ENCODE results near the gene RNF126.

Gene RNF126

DNA sequence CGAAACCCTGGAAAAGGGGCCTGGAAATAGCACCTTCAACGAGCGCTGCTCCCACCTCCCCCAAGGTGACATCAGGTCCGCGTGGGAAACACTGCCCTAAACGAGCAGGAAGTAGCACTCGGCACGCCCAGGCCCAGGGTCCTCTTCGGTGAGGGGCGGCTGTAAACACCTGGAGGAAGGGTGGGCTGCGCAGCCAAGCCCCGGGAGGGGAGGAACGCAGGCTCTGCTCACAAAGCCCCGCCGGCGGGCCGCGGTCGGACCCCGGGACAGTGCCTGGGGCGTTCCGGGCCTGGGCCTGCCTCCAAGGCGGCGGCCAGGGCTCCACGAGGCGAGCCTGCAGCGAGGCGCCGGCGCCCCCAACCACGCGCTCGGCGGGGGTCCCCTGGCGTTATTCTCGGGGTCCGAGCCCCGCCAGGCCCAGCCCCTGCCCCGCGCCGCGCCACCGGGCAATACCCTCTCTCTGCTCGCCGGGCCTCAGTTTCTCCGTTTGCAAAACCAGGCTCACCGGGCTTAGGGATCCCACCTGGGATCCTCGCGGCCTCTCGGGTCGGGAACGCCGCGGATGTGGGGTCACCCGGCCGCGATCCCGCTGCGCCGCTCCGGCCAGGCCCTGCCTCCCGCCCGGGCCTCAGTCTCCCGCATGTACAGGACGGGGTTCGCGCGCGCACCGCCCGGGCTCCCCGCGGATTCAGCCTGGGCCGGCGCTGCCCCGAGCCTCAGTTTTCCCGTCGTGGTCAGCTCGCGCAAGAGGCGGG lies 630 bp downstream of the RNF126 start:
- peak; percentile 61 for DNase-seq

DNA sequence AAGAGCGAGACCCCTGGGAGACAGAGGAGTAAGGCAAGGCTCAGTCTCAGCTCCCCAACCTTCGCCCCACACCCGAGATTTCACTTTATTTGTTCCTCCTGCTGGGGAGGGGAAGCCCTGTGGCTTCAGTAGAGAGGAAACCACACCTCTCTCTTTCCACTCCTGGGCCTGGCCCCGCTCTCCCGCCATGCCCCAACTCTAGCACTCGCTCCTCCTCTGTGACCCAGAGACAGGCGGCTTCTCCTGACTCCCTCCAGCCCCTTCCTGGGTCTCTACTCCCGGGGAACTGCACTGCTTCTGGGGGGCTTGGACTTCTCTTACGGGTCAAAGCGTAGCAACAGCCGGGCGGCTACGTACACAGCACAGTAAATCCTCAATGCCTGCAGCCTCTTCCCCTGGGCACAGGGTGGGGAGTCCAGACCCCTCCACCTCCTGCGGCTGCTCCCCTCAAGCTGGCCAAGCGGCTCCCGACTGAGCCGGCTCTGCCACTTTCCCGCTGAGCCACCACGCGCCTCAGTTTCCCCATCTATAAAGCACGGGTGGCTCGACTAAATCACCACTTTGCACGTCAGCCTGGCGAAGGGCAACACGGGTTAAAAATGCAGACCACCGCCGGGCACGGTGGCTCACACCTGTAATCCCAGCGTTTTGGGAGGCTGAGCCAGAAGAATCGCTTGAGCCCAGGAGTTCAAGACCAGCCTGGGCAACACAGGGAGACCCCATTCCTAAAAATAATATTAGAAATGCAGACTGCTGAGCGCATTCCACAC lies 1.4 kb downstream of the RNF126 start:
- peak; percentile 54 for DNase-seq

DNA sequence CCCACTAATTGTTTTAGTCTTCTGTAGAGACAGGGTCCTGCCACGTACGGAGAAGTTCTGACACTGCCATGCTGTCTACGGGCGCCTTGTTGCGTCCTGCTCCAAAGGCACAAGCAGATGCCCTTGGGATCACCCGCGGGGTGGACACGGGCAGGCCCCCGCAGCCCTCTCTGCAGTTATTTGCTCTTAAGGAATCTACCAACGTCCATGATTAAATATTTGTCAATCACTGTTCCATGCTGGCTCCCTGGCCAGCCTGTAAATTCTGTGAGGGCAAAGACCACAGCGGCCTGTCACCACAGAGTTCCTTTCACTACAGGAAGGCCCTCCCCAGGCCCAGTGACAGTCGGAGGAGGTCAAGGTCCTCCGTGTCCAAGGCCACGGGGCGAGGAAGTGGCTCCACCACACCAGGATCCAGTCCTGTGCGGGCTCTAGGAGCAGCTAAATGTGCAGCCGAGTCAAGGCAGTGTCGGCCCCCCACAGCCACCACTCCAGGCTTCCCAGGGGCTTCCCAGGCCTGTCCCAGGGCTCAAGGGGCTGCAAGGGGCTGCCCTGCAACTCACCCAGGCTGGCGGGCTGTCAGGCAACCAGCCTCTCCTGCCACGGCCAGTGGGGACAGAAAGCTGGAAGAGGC lies 2.1 kb downstream of the RNF126 start:
- DNase-seq = no peak

DNA sequence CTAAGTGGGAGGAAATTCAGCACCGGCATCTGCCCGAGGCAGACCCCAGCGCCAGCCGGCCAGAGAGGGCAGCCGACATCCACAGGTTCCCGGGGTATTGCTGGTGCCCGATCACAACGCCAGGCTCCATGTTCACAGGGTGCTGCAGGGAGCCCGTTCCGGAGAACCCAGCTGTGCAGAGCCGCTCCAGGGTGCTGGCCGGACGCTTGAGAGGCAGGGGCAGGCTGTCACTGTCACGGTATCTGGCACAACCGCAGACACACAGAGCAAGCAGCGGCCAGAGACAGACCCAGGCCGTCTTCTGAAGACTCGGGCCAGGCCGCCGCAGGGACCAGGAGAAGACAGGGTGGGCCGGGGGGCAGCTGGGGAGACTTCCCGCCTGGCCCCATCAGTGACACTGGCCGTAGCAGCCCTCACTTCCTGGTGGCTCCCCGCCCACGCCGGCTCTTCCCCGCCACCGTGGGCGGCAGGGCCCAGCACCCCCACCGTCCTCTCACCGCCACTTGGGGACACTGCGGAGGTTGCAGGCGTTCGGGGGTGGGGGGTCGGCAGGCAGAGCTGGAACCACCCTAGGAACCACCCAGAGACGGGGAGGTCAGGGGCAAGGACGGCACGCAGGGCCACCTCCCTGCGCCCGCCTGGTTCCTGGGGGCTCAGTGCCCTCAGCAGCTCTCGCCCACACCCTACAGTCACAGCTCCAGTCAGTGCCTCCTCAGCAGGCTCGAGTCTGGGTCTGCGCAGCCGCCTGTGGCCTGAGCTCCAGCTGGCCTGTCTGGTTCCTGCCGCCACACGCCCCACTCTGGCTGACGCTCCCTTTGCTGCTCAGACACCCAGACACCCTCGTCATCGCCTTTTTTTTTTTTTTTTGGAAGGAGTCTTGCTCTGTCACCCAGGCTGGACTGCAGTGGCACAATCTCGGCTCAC lies 3.8 kb downstream of the RNF126 start:
- DNase-seq = peak; percentile 64

DNA sequence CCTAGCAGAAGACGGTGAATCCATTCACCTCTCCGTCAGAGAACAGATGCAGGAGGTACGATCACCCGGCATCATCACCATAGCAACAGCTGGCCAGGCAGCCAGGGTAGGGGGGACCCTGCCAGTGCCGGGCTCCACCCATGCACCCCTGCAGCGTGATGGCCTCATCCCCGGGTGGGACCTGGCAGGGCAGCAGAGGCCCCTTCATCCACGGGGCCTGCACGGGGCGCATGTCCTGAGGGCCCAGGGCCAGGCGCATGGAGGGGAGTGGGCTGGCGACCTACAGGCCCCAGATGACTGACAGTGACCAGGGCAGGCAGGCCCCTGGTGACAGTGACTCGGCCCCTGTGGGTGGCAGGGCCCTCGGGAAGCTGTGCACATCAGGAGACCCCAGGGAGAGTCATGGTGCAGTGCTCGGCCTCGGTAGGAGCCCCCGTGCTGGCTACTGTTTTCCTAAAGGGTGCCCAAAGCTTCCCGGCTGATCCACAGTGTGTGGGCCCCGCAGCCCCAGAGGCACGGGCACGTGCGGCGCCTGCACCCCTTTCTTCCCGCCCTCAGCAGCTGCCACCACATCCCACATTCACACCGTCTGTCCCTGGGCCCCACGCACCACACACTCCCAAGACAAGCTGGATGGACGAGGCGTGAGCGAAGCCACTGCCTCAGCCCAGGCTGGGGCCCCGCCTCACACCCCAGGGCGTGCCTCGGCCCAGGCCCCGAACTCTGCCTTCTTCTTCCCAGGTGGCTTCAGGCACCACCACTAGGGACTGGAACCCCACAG lies 4.8 kb downstream of the RNF126 start:
- DNase-seq = no peak

DNA sequence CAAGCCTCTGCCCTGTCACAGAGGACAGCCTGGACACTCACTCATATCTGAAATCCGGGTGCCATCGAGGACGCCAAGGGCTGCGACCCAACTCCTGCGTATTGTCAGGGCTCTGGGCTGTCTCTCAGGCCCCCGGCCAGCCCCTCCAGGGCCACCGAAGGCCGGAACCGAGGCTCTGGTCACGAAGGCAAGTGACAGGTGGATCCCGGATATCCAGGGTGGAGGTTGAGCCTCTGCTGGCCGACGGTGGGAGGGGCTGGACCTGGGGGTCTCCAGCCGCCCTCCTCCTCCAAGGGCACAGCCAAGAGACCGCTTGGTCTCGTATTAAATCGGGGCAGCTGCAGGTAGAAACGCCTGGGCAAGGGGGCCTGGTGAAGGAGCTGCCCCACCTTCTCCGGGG lies 5.4 kb downstream of the RNF126 start:
- no peak for DNase-seq

- DNase-seq = no peak
Measured at GRCh38 chr19:656751-657559, 6.1 kb downstream of the RNF126 start.

GRCh38 chr19:655691-656090 lies 7.3 kb downstream of the RNF126 start:
- DNase-seq = no peak

GRCh38 chr19:653425-653824 lies 9.6 kb downstream of the RNF126 start:
- DNase-seq = no peak

DNA sequence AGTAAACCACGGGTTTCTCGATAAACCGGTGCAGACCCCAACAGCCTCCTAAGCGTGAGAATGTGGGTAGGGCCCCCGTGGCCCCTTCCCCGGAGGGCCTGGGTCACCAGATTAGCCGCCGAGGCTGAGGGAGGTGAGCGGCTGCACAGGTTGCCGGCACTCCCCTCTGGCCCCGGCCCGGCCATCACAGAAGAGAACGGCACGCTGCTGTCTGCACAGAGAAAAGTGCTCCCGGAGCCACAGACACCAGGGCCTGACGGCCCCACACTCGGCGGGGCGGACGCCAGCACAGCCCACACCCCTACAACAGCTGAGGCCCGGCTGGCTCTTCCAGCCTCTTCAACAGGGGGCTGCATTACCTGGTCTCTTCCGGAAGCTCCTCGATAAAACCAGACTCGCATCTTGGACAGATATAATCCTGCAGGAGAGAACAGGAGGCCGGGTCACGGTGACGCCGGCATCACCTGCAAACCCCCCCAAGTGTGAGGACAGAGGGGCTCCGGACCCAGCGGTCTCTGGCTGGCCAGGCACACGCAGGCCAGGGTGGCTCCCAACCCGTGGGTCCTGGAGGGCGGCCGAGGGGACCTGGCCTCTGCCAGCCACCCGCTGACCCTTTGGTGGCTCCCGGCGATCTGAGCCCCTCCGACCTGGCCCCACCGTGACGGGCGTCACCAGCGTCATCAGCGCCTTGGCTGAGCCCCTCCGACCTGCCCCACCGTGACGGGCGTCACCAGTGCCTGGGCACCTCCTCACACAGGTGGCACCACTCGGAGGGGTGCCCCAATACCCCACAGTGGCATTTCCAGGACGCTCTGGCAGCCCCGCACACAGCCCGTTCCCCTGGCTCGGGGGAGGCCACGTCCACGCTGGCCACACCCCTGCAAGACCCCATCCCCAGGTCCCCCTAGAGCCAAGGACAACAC lies 10.3 kb downstream of the RNF126 start:
- no peak for DNase-seq

DNA sequence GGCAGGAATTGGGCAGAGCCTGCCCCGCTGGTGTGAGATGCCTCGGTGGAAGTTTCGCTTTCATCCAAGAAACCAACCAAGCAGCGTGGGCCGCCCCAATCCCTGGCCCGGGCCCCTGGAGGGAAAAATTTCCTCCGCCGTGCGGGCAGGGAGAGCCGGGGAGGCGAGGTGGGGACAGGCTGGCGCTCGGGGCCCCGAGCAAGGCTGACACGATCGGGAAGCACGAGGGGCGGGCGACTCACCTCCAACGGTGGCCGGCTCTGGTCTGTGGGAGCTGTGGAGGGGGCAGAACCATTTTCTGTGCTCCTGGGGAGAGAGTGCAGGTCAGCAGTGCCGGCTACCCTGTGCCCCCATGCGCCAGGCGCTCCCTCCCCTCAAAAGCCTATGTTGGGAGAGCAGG lies 11.0 kb downstream of the RNF126 start:
- DNase-seq = no peak

DNA sequence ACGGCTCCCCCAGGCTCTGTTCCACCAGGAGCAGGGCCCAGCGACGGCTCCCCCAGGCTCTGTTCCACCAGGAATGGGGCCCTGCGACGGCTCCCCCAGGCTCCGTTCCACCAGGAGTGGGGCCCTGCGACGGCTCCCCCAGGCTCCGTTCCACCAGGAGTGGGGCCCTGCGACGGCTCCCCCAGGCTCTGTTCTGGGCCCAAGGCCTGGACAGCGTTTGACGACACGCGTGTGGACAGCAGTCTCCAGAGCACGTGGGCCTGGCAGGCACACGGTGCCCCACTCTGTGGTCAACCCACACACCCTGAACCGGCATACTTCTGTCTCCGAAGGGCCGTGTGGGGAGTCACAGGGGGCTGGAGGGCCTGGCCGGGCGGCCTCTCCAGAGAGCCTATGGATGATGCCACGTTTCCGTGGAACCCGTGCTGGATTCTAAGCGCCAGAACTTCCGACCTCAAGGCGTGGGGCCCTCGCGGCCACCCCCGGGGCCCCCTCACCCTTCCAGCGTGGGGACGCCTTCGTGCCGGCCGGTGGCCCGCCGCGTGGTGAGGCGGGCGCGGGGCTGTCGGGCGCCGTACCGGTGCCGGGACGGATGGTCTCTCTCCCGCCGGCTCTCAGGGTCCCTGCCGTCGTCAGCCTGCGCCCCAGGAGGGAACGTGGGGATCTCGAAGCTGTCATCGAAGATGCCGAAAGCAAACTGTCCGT lies 11.7 kb downstream of the RNF126 start:
- no peak for DNase-seq

DNA sequence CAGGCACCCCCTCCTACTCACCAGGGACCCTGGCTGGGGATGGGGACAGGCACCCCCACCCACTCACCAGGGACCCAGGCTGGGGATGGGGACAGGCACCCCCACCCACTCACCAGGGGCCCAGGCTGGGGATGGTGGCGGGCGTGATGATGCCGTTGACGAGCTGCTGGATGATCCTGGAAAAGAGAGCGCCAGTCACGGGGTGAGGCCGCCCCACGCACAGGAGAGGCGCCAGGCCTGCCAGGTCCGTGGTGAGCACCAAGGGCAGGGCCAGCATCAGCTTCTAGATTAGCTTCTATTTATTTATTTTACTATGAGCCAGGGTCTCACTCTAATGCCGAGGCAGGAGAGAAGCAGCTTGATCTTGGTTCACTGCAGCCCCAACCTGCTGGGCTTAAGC lies 12.9 kb downstream of the RNF126 start:
- DNase-seq = no peak

GRCh38 chr19:648904-649801 lies 13.9 kb downstream of the RNF126 start:
- DNase-seq = no peak

DNA sequence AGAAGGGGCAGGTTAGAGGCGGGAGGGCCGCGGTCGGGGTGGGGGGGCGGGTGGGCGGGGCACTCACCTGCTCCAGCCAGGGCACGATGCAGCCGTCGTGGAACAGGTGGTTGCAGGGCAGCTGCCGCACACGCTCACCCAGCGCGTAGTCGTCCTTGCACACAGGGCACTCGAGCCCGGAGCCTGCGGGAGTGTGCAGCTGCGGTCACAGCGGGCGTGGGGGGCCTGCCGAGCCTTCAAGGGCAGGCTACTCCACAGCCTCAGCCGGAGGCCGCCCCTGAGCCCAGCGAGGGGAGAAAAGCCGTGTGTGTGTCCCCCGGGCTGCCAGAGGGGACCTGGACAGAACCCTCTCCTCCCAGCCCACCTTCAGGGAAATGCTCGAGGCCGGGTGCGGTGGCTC lies 14.7 kb downstream of the RNF126 start:
- DNase-seq = no peak

GRCh38 chr19:647566-648284 lies 15.3 kb downstream of the RNF126 start:
- no peak for DNase-seq

- DNase-seq = no peak
Measured at GRCh38 chr19:646779-647565, 16.0 kb downstream of the RNF126 start.

Measured in effector CD4-positive, alpha-beta T cell (primary cell).